ENCODE data around the gene KCTD19.

KCTD19 gene

GRCh38 chr16:67312719-67313118 is 13.8 kb downstream of the KCTD19 start:
- DNase-seq: no peak

- peak; percentile 87 for DNase-seq
Measured at GRCh38 chr16:67311607-67312488, 14.7 kb downstream of the KCTD19 start.

- no peak for DNase-seq
Measured at GRCh38 chr16:67310561-67310960, 16.0 kb downstream of the KCTD19 start.

GRCh38 chr16:67305216-67306071 is 21.1 kb downstream of the KCTD19 start:
- DNase-seq: no peak

GRCh38 chr16:67304020-67304419 is 22.5 kb downstream of the KCTD19 start:
- no peak for DNase-seq

GRCh38 chr16:67302970-67303369 is 23.6 kb downstream of the KCTD19 start:
- no peak for DNase-seq

GRCh38 chr16:67302076-67302475 is 24.5 kb downstream of the KCTD19 start:
- no peak for DNase-seq

GRCh38 chr16:67301080-67301782 is 25.3 kb downstream of the KCTD19 start:
- DNase-seq: no peak

GRCh38 chr16:67299269-67299668 is 27.3 kb downstream of the KCTD19 start:
- no peak for DNase-seq

- no peak for DNase-seq
Measured at GRCh38 chr16:67298277-67298676, 28.3 kb downstream of the KCTD19 start.

GRCh38 chr16:67296420-67296819 is 30.1 kb downstream of the KCTD19 start:
- no peak for DNase-seq

- DNase-seq: no peak
Measured at GRCh38 chr16:67294938-67295361, 31.6 kb downstream of the KCTD19 start.

- no peak for DNase-seq
Measured at GRCh38 chr16:67294171-67294757, 32.3 kb downstream of the KCTD19 start.

- no peak for DNase-seq
Measured at GRCh38 chr16:67291461-67291860, 35.1 kb downstream of the KCTD19 start.

GRCh38 chr16:67287960-67288359 is 38.6 kb downstream of the KCTD19 start:
- no peak for DNase-seq

- no peak for DNase-seq
Measured at GRCh38 chr16:67286441-67287235, 39.9 kb downstream of the KCTD19 start.

GRCh38 chr16:67284699-67285646 is 41.6 kb downstream of the KCTD19 start:
- no peak for DNase-seq

GRCh38 chr16:67283826-67284555 is 42.5 kb downstream of the KCTD19 start:
- no peak for DNase-seq

- no peak for DNase-seq
Measured at GRCh38 chr16:67283039-67283825, 43.3 kb downstream of the KCTD19 start.

Measured in stimulated activated CD8-positive, alpha-beta memory T cell treated with anti-CD3 and anti-CD28 coated beads, Interleukin-4, amount 100 ng/mL, for 48 hours (primary cell).